Measurements from ENCODE around the gene MED31.
"Not testable (repeated sequence)": the region's sequence is repeated elsewhere in the genome, so short reads cannot be mapped to it uniquely, and the experiment has no call there.

Gene MED31

DNA sequence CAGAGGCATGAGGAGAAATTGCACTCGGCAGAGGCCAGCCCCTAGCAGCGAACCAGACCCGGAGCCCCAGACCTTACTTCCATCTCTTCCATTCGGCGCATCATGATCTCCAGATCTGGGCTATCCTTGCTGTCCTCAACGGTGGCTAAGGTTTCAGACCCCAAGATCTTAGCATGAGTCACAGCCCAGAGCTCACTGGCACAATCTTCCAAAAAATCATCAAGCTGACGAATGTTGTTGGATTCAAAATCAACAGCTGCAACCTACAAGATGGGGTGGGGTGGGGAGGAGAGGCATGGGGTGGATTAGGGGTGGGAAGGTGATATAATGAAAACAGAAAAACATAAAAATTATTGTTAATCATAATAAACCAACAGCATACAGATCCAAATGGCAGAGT is 55.3 kb downstream of the MED31 start:
- Histone ChIP-seq H3K36me3 (ENCODE audit: control insufficient read depth in 2 of 2, insufficient read depth in 1 of 2, low read length in 2 of 2) (peaks cover 69 to 97% of the 10 kb centered on the region in 2 experiments), H3K27ac (ENCODE audit: extremely low read depth, low read depth, low read length) (no peak overlapping the region), H3K4me3 (ENCODE audit: low read depth, low read length) (no peak overlapping the region), H3K4me1 (ENCODE audit: control insufficient read depth, insufficient read depth, low read length) (no peaks in the 10 kb centered on the region), H3K9me3 (ENCODE audit: control insufficient read depth, insufficient read depth, low read depth, low read length) (no peaks in the 10 kb centered on the region)
- TF ChIP-seq ZBTB48 (tag by site-specific recombination; IDR thresholded peaks at IDR 0.05) (no peak), ZNF133 (tag by site-specific recombination; IDR thresholded peaks at IDR 0.05) (no peak), ZNF837 (tag by site-specific recombination; IDR thresholded peaks at IDR 0.05) (no peak), GFI1B (tag by site-specific recombination; IDR thresholded peaks at IDR 0.05) (no peak), ZFP37 (tag by site-specific recombination; IDR thresholded peaks at IDR 0.05) (no peak)
- TF ChIP-seq, protein P1, sequence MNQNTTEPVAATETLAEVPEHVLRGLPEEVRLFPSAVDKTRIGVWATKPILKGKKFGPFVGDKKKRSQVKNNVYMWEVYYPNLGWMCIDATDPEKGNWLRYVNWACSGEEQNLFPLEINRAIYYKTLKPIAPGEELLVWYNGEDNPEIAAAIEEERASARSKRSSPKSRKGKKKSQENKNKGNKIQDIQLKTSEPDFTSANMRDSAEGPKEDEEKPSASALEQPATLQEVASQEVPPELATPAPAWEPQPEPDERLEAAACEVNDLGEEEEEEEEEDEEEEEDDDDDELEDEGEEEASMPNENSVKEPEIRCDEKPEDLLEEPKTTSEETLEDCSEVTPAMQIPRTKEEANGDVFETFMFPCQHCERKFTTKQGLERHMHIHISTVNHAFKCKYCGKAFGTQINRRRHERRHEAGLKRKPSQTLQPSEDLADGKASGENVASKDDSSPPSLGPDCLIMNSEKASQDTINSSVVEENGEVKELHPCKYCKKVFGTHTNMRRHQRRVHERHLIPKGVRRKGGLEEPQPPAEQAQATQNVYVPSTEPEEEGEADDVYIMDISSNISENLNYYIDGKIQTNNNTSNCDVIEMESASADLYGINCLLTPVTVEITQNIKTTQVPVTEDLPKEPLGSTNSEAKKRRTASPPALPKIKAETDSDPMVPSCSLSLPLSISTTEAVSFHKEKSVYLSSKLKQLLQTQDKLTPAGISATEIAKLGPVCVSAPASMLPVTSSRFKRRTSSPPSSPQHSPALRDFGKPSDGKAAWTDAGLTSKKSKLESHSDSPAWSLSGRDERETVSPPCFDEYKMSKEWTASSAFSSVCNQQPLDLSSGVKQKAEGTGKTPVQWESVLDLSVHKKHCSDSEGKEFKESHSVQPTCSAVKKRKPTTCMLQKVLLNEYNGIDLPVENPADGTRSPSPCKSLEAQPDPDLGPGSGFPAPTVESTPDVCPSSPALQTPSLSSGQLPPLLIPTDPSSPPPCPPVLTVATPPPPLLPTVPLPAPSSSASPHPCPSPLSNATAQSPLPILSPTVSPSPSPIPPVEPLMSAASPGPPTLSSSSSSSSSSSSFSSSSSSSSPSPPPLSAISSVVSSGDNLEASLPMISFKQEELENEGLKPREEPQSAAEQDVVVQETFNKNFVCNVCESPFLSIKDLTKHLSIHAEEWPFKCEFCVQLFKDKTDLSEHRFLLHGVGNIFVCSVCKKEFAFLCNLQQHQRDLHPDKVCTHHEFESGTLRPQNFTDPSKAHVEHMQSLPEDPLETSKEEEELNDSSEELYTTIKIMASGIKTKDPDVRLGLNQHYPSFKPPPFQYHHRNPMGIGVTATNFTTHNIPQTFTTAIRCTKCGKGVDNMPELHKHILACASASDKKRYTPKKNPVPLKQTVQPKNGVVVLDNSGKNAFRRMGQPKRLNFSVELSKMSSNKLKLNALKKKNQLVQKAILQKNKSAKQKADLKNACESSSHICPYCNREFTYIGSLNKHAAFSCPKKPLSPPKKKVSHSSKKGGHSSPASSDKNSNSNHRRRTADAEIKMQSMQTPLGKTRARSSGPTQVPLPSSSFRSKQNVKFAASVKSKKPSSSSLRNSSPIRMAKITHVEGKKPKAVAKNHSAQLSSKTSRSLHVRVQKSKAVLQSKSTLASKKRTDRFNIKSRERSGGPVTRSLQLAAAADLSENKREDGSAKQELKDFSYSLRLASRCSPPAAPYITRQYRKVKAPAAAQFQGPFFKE (tag by site-specific recombination; IDR thresholded peaks at IDR 0.05; ENCODE audit: borderline replicate concordance), result no peak
- ChIA-PET CTCF (no interaction called here), POLR2A (no interaction called here)

DNA sequence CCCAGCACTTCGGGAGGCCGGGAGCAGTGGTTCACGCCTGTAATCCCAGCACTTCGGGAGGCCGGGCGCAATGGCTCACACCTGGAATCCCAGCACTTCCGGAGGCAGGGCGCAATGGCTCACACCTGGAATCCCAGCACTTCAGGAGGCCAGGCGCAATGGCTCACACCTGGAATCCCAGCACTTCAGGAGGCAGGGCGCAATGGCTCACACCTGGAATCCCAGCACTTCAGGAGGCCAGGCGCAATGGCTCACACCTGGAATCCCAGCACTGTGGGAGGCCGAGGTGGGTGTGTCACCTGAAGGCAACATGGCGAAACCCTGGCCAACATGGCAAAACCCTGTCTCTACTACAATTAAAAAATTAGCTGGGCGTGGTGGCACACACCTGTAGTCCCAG is 58.0 kb downstream of the MED31 start:
- H3K27ac ChIP-seq (ENCODE audit: extremely low read depth, low read depth, low read length); H3K9me3 ChIP-seq (ENCODE audit: control insufficient read depth, insufficient read depth, low read depth, low read length); H3K4me1 ChIP-seq (ENCODE audit: control insufficient read depth, insufficient read depth, low read length); H3K4me3 ChIP-seq (ENCODE audit: low read depth, low read length); CTCF ChIA-PET; POLR2A ChIA-PET: not testable (repeated sequence)
- peaks cover 74 to 97% of the 10 kb centered on the region in 2 experiments for H3K36me3 ChIP-seq (ENCODE audit: control insufficient read depth in 2 of 2, insufficient read depth in 1 of 2, low read length in 2 of 2)

Data from HEK293 (cell line).